ENCODE data around the gene HMCN1.

The HMCN1 gene

GRCh38 chr1:186022184-186022583, 288.0 kb downstream of the HMCN1 start:
- no peaks in the 10 kb centered on the region for H3K4me1 ChIP-seq (ENCODE audit: low read depth, poor library complexity, severe bottlenecking)
- H4K20me1 ChIP-seq (ENCODE audit: insufficient read depth), result no peaks in the 10 kb centered on the region
- no peaks in the 10 kb centered on the region for H3K79me2 ChIP-seq (ENCODE audit: insufficient read depth, low read depth)
- no peaks in the 10 kb centered on the region for H3K36me3 ChIP-seq (ENCODE audit: insufficient read depth)
- no peak overlapping the region for H3K27ac ChIP-seq
- no peaks in the 10 kb centered on the region for H3K27me3 ChIP-seq (ENCODE audit: insufficient read depth, low read depth)
- H3K4me3 ChIP-seq (IDR thresholded peaks at IDR 0.05; ENCODE audit: insufficient read depth, low read depth, low read length), result no peak overlapping the region
- no peak for TF ChIP-seq CTCF (conservative IDR thresholded peaks at IDR 0.05; ENCODE audit: low read depth, low read length)
- no peak overlapping the region for H3K4me2 ChIP-seq
- no peak overlapping the region for H2AFZ ChIP-seq (ENCODE audit: low read depth)
- no peak overlapping the region for H3K9ac ChIP-seq

- no peak for TF ChIP-seq CTCF (conservative IDR thresholded peaks at IDR 0.05; ENCODE audit: low read depth, low read length)
- no peaks in the 10 kb centered on the region for H3K4me1 ChIP-seq (ENCODE audit: low read depth, poor library complexity, severe bottlenecking)
- no peak overlapping the region for H3K4me2 ChIP-seq
- no peak overlapping the region for H3K4me3 ChIP-seq (IDR thresholded peaks at IDR 0.05; ENCODE audit: insufficient read depth, low read depth, low read length)
- no peaks in the 10 kb centered on the region for H3K27me3 ChIP-seq (ENCODE audit: insufficient read depth, low read depth)
- H3K9ac ChIP-seq, result no peak overlapping the region
- H2AFZ ChIP-seq (ENCODE audit: low read depth), result no peak overlapping the region
- H4K20me1 ChIP-seq (ENCODE audit: insufficient read depth), result no peaks in the 10 kb centered on the region
- no peaks in the 10 kb centered on the region for H3K36me3 ChIP-seq (ENCODE audit: insufficient read depth)
- no peaks in the 10 kb centered on the region for H3K79me2 ChIP-seq (ENCODE audit: insufficient read depth, low read depth)
- no peak overlapping the region for H3K27ac ChIP-seq
Observed at GRCh38 chr1:186026946-186027345, 292.8 kb downstream of the HMCN1 start.

- no peak for TF ChIP-seq CTCF (conservative IDR thresholded peaks at IDR 0.05; ENCODE audit: low read depth, low read length)
Observed at GRCh38 chr1:186027621-186028020, 293.4 kb downstream of the HMCN1 start.

GRCh38 chr1:186030453-186030852, 296.3 kb downstream of the HMCN1 start:
- Histone ChIP-seq H2AFZ (ENCODE audit: low read depth) (no peak overlapping the region), H3K27ac (no peak overlapping the region), H3K27me3 (ENCODE audit: insufficient read depth, low read depth) (no peaks in the 10 kb centered on the region), H3K36me3 (ENCODE audit: insufficient read depth) (no peaks in the 10 kb centered on the region), H3K79me2 (ENCODE audit: insufficient read depth, low read depth) (no peaks in the 10 kb centered on the region), H3K9ac (no peak overlapping the region), H4K20me1 (ENCODE audit: insufficient read depth) (no peaks in the 10 kb centered on the region), H3K4me1 (ENCODE audit: low read depth, poor library complexity, severe bottlenecking) (peaks cover 10% of the 10 kb centered on the region), H3K4me3 (IDR thresholded peaks at IDR 0.05; ENCODE audit: insufficient read depth, low read depth, low read length) (no peak overlapping the region), H3K4me2 (no peak overlapping the region)
- no peak for TF ChIP-seq CTCF (conservative IDR thresholded peaks at IDR 0.05; ENCODE audit: low read depth, low read length)

More at GRCh38 chr1:186027621-186028020, 293.4 kb downstream of the HMCN1 start:
- H3K4me2 ChIP-seq, result no peak overlapping the region
- no peaks in the 10 kb centered on the region for H4K20me1 ChIP-seq (ENCODE audit: insufficient read depth)
- no peaks in the 10 kb centered on the region for H3K36me3 ChIP-seq (ENCODE audit: insufficient read depth)
- H3K79me2 ChIP-seq (ENCODE audit: insufficient read depth, low read depth), result no peaks in the 10 kb centered on the region
- H2AFZ ChIP-seq (ENCODE audit: low read depth), result no peak overlapping the region
- H3K4me3 ChIP-seq (IDR thresholded peaks at IDR 0.05; ENCODE audit: insufficient read depth, low read depth, low read length), result no peak overlapping the region
- H3K4me1 ChIP-seq (ENCODE audit: low read depth, poor library complexity, severe bottlenecking), result no peaks in the 10 kb centered on the region
- no peak overlapping the region for H3K9ac ChIP-seq
- H3K27ac ChIP-seq, result no peak overlapping the region
- H3K27me3 ChIP-seq (ENCODE audit: insufficient read depth, low read depth), result no peaks in the 10 kb centered on the region

Measured in KMS-11 (cell line).